HepG2 (cell line): ENCODE results near the gene NUP62. TPM values are rescaled to one million over a fixed set of nuclear protein-coding genes. Genes with fewer than 3 reads are reported as not detected.

Experiments
- ATAC-seq: fragments of 200-7000 bp; cut with Tn5 transposase; 3 replicates; pipeline ENCODE4 v1.9.1; 2020; ENCODE audit warnings: mild to moderate bottlenecking, moderate library complexity
- BruUV-seq: library from RNA; stranded (reverse); fragments of 400-500 nt; replicated peaks from 2 replicates; lab custom pipeline; 2021; lab: Mats Ljungman, UMichigan
- CTCF ChIA-PET: fragments of 300-600 bp; formaldehyde crosslinking; extraction: SDS; loops from one replicate; lab custom pipeline; 2021; ENCODE audit warnings: low total read pairs, inconsistent platforms, low intra/inter-chr PET ratio; lab: Yijun Ruan, JAX
- POLR2A ChIA-PET: fragments of 350-600 bp; sonication (Branson Sonifier 250); formaldehyde crosslinking; loops from one replicate; lab custom pipeline; 2020; ENCODE audit warnings: antibody characterized with exemption, inconsistent platforms; lab: Yijun Ruan, JAX
- DNase-seq: peaks from one replicate; pipeline ENCODE4 v3.0.0-alpha.2; 2015; ENCODE audit warnings: low spot score
- FAIRE-seq: peaks from 3 replicates; lab custom pipeline; 2011; peaks lifted over from hg19 to GRCh38; lab: Jason Lieb, UNC
- H2AFZ ChIP-seq: one replicate; pipeline ENCODE4 v1.6.1; 2011; ENCODE audit warnings: low read length, inconsistent platforms
- H3K27ac ChIP-seq: fragments of 300-600 bp; 3 replicates; pipeline ENCODE4 v1.8.0; 2011; ENCODE audit warnings: mixed run types, mild to moderate bottlenecking, mixed read lengths, low read length, inconsistent platforms; ENCODE audit not compliant: insufficient read depth; ENCODE audit errors: extremely low read length
- H3K27me3 ChIP-seq, 2 experiments: fragments of 200-600 bp in 1 of 2; 2 replicates in 1 of 2; 3 replicates in 1 of 2; pipeline versions ENCODE4 v1.6.0 to v1.8.0; 2011; ENCODE audit warnings: low read length in 2 of 2, mild to moderate bottlenecking in 2 of 2, moderate library complexity in 2 of 2, inconsistent platforms in 1 of 2; ENCODE audit not compliant: insufficient read depth in 2 of 2, control insufficient read depth in 1 of 2
- H3K36me3 ChIP-seq, 2 experiments: fragments of 200-600 bp in 1 of 2; replicated peaks in 1 of 2; 2 replicates in 1 of 2; 3 replicates in 1 of 2; pipeline versions ENCODE4 v1.5.1 to v1.8.0; 2011; ENCODE audit warnings: low read length in 2 of 2, inconsistent platforms in 1 of 2; ENCODE audit not compliant: insufficient read depth in 2 of 2, control insufficient read depth in 1 of 2
- H3K4me1 ChIP-seq: 2 replicates; pipeline ENCODE4 v1.5.1; 2012; ENCODE audit warnings: low read length, inconsistent platforms; ENCODE audit not compliant: insufficient read depth
- H3K4me2 ChIP-seq: 2 replicates; pipeline ENCODE4 v1.6.0; 2011; ENCODE audit warnings: low read depth, low read length, inconsistent platforms
- H3K4me3 ChIP-seq, 3 experiments: fragments of 200-600 bp in 1 of 3; sonication (generic), shearing (Covaris generic) in 1 of 3; replicated peaks in 1 of 3; 2 replicates each; pipeline ENCODE4 v1.5.1; 2011 to 2016; ENCODE audit warnings: low read length in 3 of 3, inconsistent platforms in 2 of 3, low read depth in 2 of 3, mild to moderate bottlenecking in 2 of 3, control low read depth in 1 of 3, mixed read lengths in 1 of 3; ENCODE audit not compliant: insufficient read depth in 1 of 3
- H3K79me2 ChIP-seq: one replicate; pipeline ENCODE4 v1.6.1; 2011; ENCODE audit warnings: low read length, inconsistent platforms; ENCODE audit not compliant: insufficient read depth
- H3K9ac ChIP-seq: 2 replicates; pipeline ENCODE4 v1.6.0; 2011; ENCODE audit warnings: mild to moderate bottlenecking, low read depth, low read length, inconsistent platforms; ENCODE audit not compliant: insufficient read depth
- H3K9me3 ChIP-seq: 2 replicates; pipeline ENCODE4 v1.5.1; 2012; ENCODE audit warnings: mild to moderate bottlenecking, low read length
- H4K20me1 ChIP-seq: 2 replicates; pipeline ENCODE4 v1.6.0; 2011; ENCODE audit warnings: inconsistent platforms, mild to moderate bottlenecking, low read length, moderate library complexity; ENCODE audit not compliant: insufficient read depth
- AGO2 ChIP-seq: fragments of 200-400 bp; formaldehyde crosslinking; optimal IDR thresholded peaks from 2 replicates; pipeline ENCODE3; 2017; ENCODE audit warnings: mild to moderate bottlenecking, low read depth, low read length, moderate library complexity
- PBX3 ChIP-seq: sonication (generic); formaldehyde crosslinking; IDR thresholded peaks from 2 replicates; pipeline ENCODE4 v1.8.1; 2023; ENCODE audit warnings: missing genetic modification reagents, inconsistent platforms, borderline replicate concordance
- RBM22 ChIP-seq: fragments of 200-400 bp; formaldehyde crosslinking; optimal IDR thresholded peaks from 2 replicates; pipeline ENCODE3; 2017; ENCODE audit warnings: mild to moderate bottlenecking, low read length, moderate library complexity
- TARDBP ChIP-seq: sonication (generic); formaldehyde crosslinking; IDR thresholded peaks from 2 replicates; pipeline ENCODE4 v1.8.0; 2022; ENCODE audit warnings: mild to moderate bottlenecking, missing genetic modification reagents
- TMF1 ChIP-seq: sonication (generic); formaldehyde crosslinking; IDR thresholded peaks from 2 replicates; pipeline ENCODE4 v1.8.1; 2022; ENCODE audit warnings: low read depth, missing genetic modification reagents
- ZNF546 ChIP-seq: sonication (generic); formaldehyde crosslinking; conservative IDR thresholded peaks from 2 replicates; pipeline ENCODE4 v1.8.1; 2023; ENCODE audit warnings: mild to moderate bottlenecking, missing genetic modification reagents
- WGBS: methylation state at CpG from one replicate; pipeline ENCODE4 v1.1.6; 2017; ENCODE audit warnings: low lambda C conversion rate; 5-methylcytosine and 5-hydroxymethylcytosine counted together
- in situ Hi-C: cut with HindIII; loops from 2 replicates; pipeline ENCODE4 v1.10.0; 2017; ENCODE audit warnings: low pct_unique_long_range_greater_than_20kb; ENCODE audit not compliant: extremely low pct_ligation_motif_present
- intact Hi-C: fragments of 100-400 bp; cut with micrococcal nuclease; formaldehyde crosslinking; loops from one replicate; pipeline ENCODE4 v1.10.0; 2022; ENCODE audit not compliant: unreplicated experiment
- polyA plus RNA-seq, 8 experiments: library from polyadenylated mRNA; depleted of rRNA in 3 of 8; stranded (reverse) in 7 of 8; unstranded in 1 of 8; fragments of >200 nt; fragmentation: Illumina TruSeq in 4 of 8; extraction: Trizol in 4 of 8; gene quantifications; 2 replicates each; pipeline versions ENCODE4 v1.2.1 to v1.2.3, GENCODE V29; 2011 to 2016; ENCODE audit warnings: low read depth in 4 of 8, missing spikeins in 1 of 8, mixed read lengths in 1 of 8; ENCODE audit not compliant: insufficient read depth in 1 of 8
- total RNA-seq, 5 experiments: library from RNA; depleted of rRNA; stranded (reverse); fragments of >200 nt; fragmentation: Illumina TruSeq; extraction: Trizol; gene quantifications; 2 replicates each; pipeline ENCODE4 v1.2.3, GENCODE V29; 2016; ENCODE audit warnings: low read depth in 1 of 5

Gene NUP62
- total and polyA plus RNA-seq, 2 of the 13 experiments (the other 11 are each of a cell fraction or from before 2014, with no cell fraction given) = 16.5 to 41.5 TPM

GRCh38 chr19:49911381-49912145, 17.7 kb downstream of the NUP62 start (continued):
- TF ChIP-seq AGO2 = peak; percentile 29
- no peak for TF ChIP-seq PBX3 (CRISPR knock-in tag)
- no peak for TF ChIP-seq TMF1 (CRISPR knock-in tag)
- TF ChIP-seq, all 625 proteins: peak for 2

DNA sequence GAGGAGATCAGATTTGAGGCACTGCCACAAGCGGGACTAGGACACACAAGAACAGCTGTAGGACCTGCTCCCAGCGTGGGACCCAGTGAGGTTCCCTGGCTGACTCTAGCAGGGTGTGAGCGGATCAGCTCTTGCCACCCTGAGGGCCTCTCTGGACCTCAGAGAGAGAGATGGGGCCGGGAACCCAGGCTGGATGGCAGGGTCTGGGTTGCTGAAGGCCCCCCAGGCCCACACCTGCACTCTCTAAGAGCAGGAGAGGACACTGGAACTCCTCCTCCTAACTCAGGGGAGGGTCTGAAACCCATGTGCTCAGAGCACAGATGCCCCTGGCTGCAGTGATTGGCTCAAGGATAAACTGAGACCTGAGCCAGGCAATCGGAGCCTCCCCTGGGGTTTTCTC, 19.1 kb downstream of the NUP62 start:
- peak; percentile 12; the same call in 1 of the 3 replicates for ATAC-seq
- no TSS peak for BruUV-seq
- no peak overlapping the region for H3K9ac ChIP-seq
- H3K27ac ChIP-seq = no peak overlapping the region
- H2AFZ ChIP-seq = no peak overlapping the region
- H3K4me3 ChIP-seq = no peak overlapping the region
- peaks cover 3% of the 10 kb centered on the region for H3K79me2 ChIP-seq
- intact Hi-C loops = no loop called here
- H3K4me1 ChIP-seq = peaks cover 24% of the 10 kb centered on the region
- no peaks in the 10 kb centered on the region for H3K27me3 ChIP-seq
- H3K4me2 ChIP-seq = no peak overlapping the region
- CTCF ChIA-PET = no interaction called here
- WGBS = 94% methylated on average over 3 of the region's 5 CpGs
- in situ Hi-C loops = no loop called here
- H4K20me1 ChIP-seq = no peaks in the 10 kb centered on the region
- peaks cover 25 to 37% of the 10 kb centered on the region in 2 experiments for H3K36me3 ChIP-seq
- H3K9me3 ChIP-seq = no peaks in the 10 kb centered on the region
- POLR2A ChIA-PET = interaction anchor here (1.4 to 1.9 kb wide), 2 partner anchors 19 to 20 kb away, joined by 4 to 8 read pairs; partner anchors contain the start of genes ATF5 and NUP62
- no peak for FAIRE-seq
- no peak for DNase-seq
- no peak for TF ChIP-seq ZNF546
- TF ChIP-seq AGO2 = peak; percentile 63
- peak; percentile 62 for TF ChIP-seq RBM22
- TF ChIP-seq TARDBP (CRISPR knock-in tag) = no peak
